GM19395 (cell line): Measurements from ENCODE around the gene C2orf81.
"Not testable (repeated sequence)": the region's sequence is repeated elsewhere in the genome, so short reads cannot be mapped to it uniquely, and the experiment has no call there.

Source experiments
- ATAC-seq: cut with Tn5 transposase; IDR thresholded peaks from one replicate; pipeline ENCODE4 v1.9.1; 2021; ENCODE audit warnings: mild to moderate bottlenecking, moderate library complexity; ENCODE audit not compliant: unreplicated experiment

C2orf81 gene

DNA sequence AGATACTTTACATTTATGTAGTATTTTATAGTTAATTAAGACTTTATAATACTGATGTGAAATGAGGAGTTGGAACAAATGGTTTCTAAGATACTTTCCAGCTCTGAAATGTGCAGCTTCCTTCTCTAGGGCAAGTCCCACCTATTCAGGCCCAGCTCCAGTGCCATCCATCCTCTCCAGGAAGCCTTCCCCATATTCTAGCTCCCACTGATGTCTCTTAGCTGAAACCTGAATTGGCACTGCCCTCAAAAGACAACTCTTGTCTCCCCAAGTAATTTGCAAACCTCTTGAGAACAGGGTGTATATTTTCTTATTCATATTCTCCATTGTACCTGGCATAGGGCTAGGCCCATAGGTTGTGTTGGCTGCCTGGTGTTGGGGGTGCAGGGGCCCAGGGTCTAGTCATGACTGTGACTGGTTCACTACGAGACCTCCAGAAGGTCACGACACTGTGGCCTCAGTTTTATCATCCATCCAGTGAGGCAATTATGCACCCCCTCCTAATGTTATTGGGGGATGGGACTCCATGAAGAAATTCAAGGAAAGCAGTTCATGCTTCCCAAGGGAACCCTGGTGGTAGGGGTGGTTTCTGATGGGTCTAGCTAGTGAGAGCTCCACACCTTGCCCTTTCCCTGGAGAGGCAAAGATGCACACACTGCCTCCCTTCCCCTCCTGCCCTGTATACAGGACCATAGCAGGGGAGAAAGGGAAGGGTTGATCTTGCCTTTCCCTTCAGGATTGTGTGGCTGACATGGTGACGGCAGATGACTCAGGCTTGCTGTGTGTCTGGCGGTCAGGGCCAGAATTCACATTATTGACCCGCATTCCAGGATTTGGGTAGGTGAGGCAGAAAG lies 2.9 kb upstream of the C2orf81 start:
- no peak for ATAC-seq

- no peak for ATAC-seq
These were observed 2.0 kb upstream of the C2orf81 start for GRCh38 chr2:74423231-74424095.

DNA sequence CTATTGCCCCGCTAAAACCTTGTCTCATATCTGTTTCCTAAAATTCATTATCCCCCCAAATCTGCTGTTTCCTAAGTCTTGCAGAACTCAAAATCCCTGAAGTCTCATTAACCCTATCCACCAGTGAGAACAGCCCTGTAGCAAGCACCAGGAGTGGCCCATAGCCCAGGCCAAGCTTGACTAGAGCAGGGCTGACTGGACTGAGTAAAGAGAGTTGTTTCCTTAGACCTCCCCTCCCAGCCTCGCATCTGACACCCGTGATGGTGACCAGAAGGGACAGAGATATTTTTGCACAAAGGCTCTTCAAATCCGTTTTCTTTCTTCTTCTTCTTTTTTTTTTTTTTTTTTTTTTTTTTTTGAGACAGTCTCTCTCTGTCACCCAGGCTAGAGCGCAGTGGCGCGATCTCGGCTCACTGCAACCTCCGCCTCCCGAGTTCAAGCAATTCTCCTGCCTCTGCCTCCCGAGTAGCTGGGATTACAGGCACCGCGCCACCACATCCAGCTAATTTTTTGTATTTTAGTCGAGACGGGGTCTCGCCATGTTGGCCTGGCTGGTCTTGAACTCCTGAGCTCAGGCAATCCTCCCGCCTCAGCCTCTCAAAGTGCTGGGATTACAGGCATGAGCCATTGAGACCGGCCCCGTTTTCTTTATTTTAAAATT lies 846 bp downstream of the C2orf81 start:
- ATAC-seq = not testable (repeated sequence)

DNA sequence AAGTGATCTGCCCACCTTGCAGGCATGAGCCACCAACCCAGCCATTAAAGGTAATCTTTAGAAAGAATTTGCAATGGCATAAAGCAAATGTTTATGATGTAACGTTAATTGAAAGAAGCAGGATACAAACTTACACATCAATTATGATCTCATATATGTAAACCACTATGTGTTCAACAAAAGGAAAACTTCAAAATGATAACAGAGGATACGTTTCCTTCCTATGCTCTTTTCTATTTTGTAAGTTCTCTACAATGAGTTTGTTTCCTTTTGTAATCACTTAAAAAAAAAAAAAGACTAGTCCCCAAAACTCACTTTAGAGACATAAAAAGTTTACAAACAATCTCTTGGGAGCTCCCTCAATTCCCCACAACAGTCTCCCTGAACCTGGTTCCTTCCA lies 1.4 kb downstream of the C2orf81 start:
- ATAC-seq = no peak

- no peak for ATAC-seq
These were observed 2.1 kb downstream of the C2orf81 start for GRCh38 chr2:74419345-74419744.

DNA sequence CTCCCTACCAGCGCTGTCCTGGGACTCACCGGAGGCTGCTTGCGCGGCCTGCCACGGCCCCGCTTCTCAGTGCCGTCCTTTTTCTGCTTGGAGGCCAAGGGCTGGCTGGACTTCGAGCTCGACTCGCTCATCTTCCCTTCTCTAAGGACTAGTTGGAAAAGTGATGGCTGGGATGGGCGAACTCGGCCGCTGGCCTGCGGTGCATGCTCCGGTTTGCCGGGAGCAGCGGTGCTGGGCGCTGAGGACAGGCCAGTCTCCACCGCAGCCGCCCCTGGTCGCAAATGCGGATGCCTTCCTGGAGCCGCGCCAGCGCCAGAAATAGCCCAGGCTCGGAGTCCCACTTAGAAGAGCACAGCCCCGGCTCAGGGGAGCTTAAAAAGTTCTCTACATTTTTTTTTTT lies 3.1 kb downstream of the C2orf81 start:
- no peak for ATAC-seq

- no peak for ATAC-seq
These were observed 3.7 kb downstream of the C2orf81 start for GRCh38 chr2:74417763-74418162.

DNA sequence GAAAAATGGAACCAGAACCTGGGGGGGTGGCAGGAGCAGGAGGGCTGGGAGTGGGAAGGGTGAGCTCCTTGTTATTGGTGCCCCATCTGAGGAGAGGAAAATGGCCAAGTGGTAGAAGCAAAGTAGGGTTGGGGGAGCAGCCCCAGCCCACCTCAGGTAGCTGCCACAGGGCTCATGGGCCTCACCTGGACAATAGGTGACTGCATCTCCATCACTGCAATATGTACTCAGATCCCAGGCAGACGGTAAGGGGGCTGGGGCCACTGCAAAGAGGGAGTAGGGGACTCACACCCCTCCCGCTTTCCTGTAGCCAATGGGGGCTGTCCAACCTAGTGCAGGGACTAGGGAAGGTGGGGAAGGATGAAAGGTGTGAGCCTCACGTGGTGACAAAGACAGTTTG lies 4.2 kb downstream of the C2orf81 start:
- no peak for ATAC-seq

DNA sequence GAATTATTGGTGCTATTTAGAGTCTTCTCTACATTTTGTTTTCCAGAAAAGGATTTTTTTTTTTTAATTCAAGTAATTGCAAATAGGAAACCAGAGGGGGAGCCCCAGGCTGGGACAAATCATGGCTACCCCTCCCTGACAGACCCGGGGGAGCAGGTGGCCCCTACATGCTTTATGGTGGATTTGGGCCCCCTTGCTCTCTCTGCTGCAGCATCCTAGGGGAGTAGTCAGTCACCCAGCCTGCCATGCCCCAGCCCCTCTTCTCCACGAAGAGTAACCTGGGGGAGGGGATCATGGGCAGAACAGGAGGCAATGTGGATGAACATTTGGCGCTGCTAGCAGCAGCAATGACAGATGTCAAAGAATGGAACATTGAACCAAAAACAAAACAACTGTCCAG lies 4.6 kb downstream of the C2orf81 start:
- ATAC-seq = no peak

DNA sequence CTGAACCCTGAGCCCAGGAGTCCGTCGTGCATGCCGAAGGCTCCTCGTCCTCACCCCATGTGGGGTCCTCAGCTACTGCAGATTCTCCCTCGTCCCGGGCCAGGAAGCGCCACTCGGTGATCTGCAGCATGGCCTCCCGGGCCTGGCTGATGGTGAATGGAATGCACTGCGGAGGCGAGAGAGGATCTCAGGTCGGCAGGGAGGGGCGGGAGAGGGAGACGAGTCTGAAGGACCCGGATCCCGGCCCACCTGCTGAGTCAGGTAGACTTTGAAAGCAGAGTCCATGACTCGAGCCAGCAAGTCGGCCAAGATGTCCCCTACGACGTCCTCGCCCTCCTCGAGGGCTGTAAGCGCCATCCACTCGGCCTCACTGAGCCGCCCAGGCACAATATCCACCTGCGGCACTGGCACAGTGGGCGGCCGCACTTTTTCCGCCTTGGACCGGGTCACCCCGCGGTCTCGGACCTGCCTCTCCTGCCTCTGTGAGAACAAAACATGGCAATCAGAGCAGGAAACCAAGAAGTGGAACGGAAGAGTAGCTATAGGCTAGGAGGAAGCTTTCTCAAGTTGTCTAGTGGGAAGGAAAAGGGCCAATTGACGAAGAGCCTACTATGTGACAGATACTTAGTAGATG lies 5.5 kb downstream of the C2orf81 start:
- no peak for ATAC-seq

DNA sequence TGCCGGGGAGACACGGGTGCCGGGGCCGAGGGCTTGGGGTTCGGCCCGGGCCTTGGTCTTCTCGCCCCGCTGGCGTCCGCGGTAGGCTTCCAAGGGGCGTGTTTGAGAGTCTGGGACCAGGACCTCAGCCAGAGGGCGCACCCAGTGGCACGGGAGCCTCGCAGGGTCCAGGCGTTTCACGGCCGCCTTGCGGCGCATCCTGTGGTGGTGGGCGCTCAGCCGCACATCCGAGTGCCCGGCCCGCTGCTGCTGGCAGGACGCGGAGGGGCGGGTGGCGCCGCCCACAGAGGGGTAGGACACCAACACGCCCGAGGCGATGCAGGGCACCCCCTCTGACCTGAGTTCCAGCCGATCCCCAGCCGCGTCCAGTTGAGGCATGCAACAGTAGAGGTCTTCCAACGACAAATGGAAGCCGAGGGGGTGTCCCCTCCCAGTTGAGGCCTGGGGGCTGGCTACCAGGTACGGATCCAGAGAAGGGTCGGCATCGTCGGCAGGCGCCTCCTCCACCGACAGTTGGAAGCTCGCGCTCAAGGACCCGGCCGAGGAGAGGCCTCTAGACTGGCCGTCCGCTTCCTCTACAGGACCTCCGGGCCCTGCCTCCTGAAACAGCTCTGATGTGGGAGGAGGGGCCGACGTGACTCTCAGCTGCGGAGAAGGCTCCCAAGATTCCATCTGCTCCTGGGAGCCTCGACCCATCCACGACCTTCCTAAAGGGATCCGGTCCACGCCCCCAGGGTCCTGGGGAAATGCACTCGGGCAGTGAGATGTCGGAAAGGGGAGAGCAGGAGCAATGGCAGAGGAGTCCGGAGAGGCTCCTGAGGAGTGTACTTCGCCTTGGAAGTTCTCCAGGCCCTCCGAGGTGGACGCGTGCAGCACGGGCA lies 6.3 kb downstream of the C2orf81 start:
- no peak for ATAC-seq

- no peak for ATAC-seq
These were observed 7.0 kb downstream of the C2orf81 start for GRCh38 chr2:74414441-74414840.

DNA sequence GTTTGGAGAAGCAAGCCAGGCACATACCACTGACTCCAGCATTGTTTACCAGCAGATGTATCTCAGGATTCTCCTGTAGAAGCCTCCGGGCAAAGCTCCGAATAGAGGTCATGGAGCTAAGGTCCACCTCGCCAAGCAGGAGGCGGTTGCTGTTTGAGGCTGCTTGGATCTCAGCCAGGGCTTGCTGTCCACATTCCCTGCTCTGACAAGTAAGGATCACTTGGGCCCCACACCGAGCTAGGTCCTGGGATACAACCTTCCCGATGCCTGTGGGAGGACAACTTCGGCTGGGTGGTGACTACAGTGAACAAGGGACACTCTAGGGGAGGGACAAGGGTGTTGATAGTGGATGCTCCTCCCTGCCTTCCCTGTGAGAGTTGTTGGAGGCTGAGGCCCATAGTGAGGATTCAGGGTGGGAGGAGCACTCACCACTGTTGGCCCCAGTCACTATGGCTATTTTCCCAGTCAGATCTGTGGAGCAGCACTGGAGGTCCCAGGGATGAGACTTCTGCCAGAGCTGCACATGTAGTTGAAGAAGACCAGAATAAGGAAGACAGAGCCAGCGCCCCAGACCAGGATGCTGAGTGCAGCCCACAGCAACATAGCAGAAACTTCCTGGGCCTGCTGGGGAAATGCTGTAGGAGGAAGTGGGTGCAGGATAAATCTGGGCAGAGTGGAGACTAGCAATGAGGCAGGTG lies 8.3 kb downstream of the C2orf81 start:
- ATAC-seq = no peak

- ATAC-seq = no peak
These were observed 13.7 kb downstream of the C2orf81 start for GRCh38 chr2:74407682-74408081.

GRCh38 chr2:74406035-74406434 lies 15.4 kb downstream of the C2orf81 start:
- no peak for ATAC-seq

GRCh38 chr2:74401891-74402290 lies 19.5 kb downstream of the C2orf81 start:
- no peak for ATAC-seq

- ATAC-seq = peak; percentile 60
These were observed 21.6 kb downstream of the C2orf81 start for GRCh38 chr2:74399785-74400184.

- ATAC-seq = no peak
These were observed 25.3 kb downstream of the C2orf81 start for GRCh38 chr2:74396149-74396548.

GRCh38 chr2:74393525-74393924 lies 27.9 kb downstream of the C2orf81 start:
- ATAC-seq = no peak

- ATAC-seq = no peak
These were observed 29.0 kb downstream of the C2orf81 start for GRCh38 chr2:74392449-74392743.
